Duodenal mucosa (tissue), 2 donors: ENCODE data around the gene ADCY2.
"Not testable (repeated sequence)": the region's sequence is repeated elsewhere in the genome, so short reads cannot be mapped to it uniquely, and the experiment has no call there.

Source experiments
- H3K27ac ChIP-seq: one replicate; pipeline ENCODE4 v1.7.0; 2013; ENCODE audit warnings: low read depth, low read length
- H3K27me3 ChIP-seq, 2 donors: one replicate each; pipeline ENCODE4 v1.7.0; 2013; ENCODE audit warnings: low read length in 2 of 2, control low read depth in 1 of 2; ENCODE audit not compliant: insufficient read depth in 2 of 2, control insufficient read depth in 1 of 2
- H3K36me3 ChIP-seq, 2 donors: one replicate each; pipeline ENCODE4 v1.7.0; 2013; ENCODE audit warnings: low read length in 2 of 2, control low read depth in 1 of 2; ENCODE audit not compliant: insufficient read depth in 2 of 2, control insufficient read depth in 1 of 2
- H3K4me1 ChIP-seq, 2 donors: one replicate each; pipeline ENCODE4 v1.7.0; 2013; ENCODE audit warnings: low read length in 2 of 2, control low read depth in 1 of 2; ENCODE audit not compliant: insufficient read depth in 2 of 2, control insufficient read depth in 1 of 2
- H3K4me3 ChIP-seq, 2 donors: one replicate each; pipeline ENCODE4 v1.7.0; 2013; ENCODE audit warnings: low read length in 2 of 2, low read depth in 1 of 2
- H3K9ac ChIP-seq, 2 donors: one replicate each; pipeline ENCODE4 v1.7.0; 2013; ENCODE audit warnings: low read length in 2 of 2, low read depth in 1 of 2
- H3K9me3 ChIP-seq, 2 donors: one replicate each; pipeline ENCODE4 v1.7.0; 2013; ENCODE audit warnings: low read length in 2 of 2, control low read depth in 1 of 2; ENCODE audit not compliant: control insufficient read depth in 1 of 2

Gene ADCY2

DNA sequence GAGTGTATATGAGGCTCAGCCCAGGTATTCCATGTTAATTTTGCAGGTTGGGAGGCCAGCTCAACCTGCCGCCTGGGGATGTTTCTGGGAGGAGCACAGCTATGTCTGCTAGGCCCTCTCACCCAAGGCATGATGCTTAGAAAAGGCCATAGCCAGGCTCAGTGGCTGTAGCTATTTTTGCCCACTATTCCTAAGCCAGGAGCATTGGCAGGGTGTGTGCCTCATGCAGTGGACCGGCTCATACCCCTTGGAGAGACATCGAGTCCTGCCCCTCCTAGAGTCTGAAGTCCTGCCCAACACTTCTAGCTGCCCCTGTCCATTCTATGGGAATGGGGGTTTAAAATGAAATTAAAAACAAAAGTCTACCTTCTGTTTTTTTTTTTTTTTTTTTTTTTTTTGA lies 22.3 kb downstream of the ADCY2 start:
- Histone ChIP-seq H3K27ac (no peak overlapping the region), H3K9ac (no peak overlapping the region), H3K4me1 (no peaks in the 10 kb centered on the region), H3K27me3 (no peaks in the 10 kb centered on the region), H3K4me3 (no peak overlapping the region), H3K9me3 (no peaks in the 10 kb centered on the region), H3K36me3 (no peaks in the 10 kb centered on the region)

GRCh38 chr5:7419367-7419766 lies 23.4 kb downstream of the ADCY2 start:
- Histone ChIP-seq H3K27me3 (no peaks in the 10 kb centered on the region), H3K9me3 (no peaks in the 10 kb centered on the region), H3K4me1 (no peaks in the 10 kb centered on the region), H3K4me3 (no peak overlapping the region), H3K9ac (no peak overlapping the region), H3K27ac (no peak overlapping the region), H3K36me3 (no peaks in the 10 kb centered on the region)

DNA sequence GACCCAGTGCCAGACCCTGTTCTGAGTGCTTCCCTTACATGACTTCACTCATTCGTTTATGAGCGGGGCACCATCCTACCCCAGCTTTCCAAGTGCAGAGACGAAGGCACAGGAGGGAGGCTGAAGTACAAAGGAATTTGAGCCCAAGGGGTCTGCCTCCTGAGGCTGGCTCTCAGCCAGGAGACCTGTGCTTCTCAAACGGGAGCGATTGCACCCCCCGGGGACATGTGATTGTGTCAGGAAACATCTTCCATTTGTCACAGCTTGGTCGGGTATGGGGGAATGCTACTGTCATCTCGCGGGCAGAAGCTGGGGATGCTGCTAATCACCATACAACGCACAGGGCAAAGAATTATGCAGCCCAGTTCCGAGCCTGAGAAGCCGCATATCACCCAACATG lies 23.9 kb downstream of the ADCY2 start:
- H3K9me3 ChIP-seq, result no peaks in the 10 kb centered on the region
- no peak overlapping the region for H3K27ac ChIP-seq
- no peaks in the 10 kb centered on the region for H3K27me3 ChIP-seq
- H3K4me3 ChIP-seq, result no peak overlapping the region
- H3K9ac ChIP-seq, result no peak overlapping the region
- no peaks in the 10 kb centered on the region for H3K4me1 ChIP-seq
- H3K36me3 ChIP-seq, result no peaks in the 10 kb centered on the region

- no peak overlapping the region for H3K27ac ChIP-seq
- no peaks in the 10 kb centered on the region for H3K27me3 ChIP-seq
- no peak overlapping the region for H3K9ac ChIP-seq
- H3K36me3 ChIP-seq, result no peaks in the 10 kb centered on the region
- no peak overlapping the region for H3K4me3 ChIP-seq
- H3K4me1 ChIP-seq, result no peaks in the 10 kb centered on the region
- H3K9me3 ChIP-seq, result no peaks in the 10 kb centered on the region
Measured at GRCh38 chr5:7420510-7421280, 24.8 kb downstream of the ADCY2 start.

- Histone ChIP-seq H3K9me3 (no peaks in the 10 kb centered on the region), H3K9ac (no peak overlapping the region), H3K27me3 (no peaks in the 10 kb centered on the region), H3K4me1 (no peaks in the 10 kb centered on the region), H3K27ac (no peak overlapping the region), H3K4me3 (no peak overlapping the region), H3K36me3 (no peaks in the 10 kb centered on the region)
Measured at GRCh38 chr5:7422316-7423106, 26.6 kb downstream of the ADCY2 start.

DNA sequence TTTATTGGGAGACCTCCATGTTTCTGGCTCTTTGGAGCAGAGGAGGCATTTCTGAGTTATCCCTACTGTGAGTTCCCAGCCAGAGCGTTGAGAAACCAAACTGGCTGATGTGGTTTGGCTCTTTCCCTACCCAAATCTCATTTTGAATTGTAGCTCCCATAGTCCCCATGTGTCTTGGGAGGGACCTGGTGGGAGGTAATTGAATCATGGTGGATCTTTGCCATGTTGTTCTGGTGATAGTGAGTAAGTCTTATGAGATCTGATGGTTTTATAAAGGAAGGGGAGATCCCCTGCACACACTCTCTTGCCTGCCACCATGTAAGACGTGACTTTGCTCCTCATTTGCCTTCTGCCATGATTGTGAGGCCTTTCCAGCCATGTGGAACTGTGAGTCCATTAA lies 27.3 kb downstream of the ADCY2 start:
- not testable (repeated sequence) for H3K36me3 ChIP-seq, H3K9ac ChIP-seq, H3K9me3 ChIP-seq, H3K27me3 ChIP-seq, H3K4me3 ChIP-seq, H3K27ac ChIP-seq, H3K4me1 ChIP-seq

DNA sequence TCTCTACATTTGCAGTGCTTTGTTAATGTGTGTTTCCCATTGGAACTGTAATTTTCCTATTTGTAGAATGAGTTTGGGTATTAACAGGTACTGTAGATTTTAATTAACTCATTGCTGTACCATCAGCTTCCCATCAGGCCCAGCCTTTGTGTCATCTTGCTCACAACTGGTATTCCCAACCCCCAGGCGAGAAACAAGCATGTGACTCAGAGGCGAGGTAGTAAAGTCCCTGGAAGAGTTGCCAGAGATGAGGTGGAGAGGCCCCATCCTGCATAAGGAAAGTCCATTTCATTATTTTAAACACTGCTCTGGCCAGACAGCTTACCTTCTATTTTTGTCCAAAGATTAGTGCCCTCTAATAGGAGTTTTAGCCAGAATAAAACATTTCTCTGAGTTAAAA lies 29.9 kb downstream of the ADCY2 start:
- H3K9ac ChIP-seq, result no peak overlapping the region
- H3K27ac ChIP-seq, result no peak overlapping the region
- no peak overlapping the region for H3K4me3 ChIP-seq

GRCh38 chr5:7426284-7426683 lies 30.3 kb downstream of the ADCY2 start:
- Histone ChIP-seq H3K27ac (no peak overlapping the region), H3K9ac (no peak overlapping the region), H3K4me3 (no peak overlapping the region), H3K4me1 (no peaks in the 10 kb centered on the region), H3K9me3 (no peaks in the 10 kb centered on the region), H3K27me3 (no peaks in the 10 kb centered on the region), H3K36me3 (no peaks in the 10 kb centered on the region)

More for the DNA sequence above, 29.9 kb downstream of the ADCY2 start:
- no peaks in the 10 kb centered on the region for H3K27me3 ChIP-seq
- H3K9me3 ChIP-seq, result no peaks in the 10 kb centered on the region
- no peaks in the 10 kb centered on the region for H3K36me3 ChIP-seq
- H3K4me1 ChIP-seq, result no peaks in the 10 kb centered on the region

DNA sequence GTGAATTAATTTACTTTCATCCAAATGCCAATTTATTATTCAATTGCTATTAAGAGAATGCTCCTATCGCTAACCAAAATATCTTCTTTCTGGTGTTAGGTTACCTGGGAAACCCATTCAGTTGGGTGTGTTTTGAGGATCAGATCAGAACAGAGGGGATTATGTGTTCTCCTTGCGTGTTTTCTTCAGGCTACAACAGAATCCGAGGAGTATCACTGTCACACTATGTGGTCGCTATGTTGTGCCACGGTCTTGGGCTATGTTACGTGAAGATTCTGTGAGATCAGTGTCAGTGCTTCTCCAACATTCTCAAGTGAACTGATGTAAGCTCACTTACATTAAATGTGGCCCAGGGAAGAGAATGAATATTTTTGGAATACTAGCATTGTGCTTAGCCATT lies 39.0 kb downstream of the ADCY2 start:
- Histone ChIP-seq H3K27me3 (no peaks in the 10 kb centered on the region), H3K9me3 (no peaks in the 10 kb centered on the region), H3K9ac (no peak overlapping the region), H3K4me3 (no peak overlapping the region), H3K27ac (no peak overlapping the region), H3K36me3 (no peaks in the 10 kb centered on the region), H3K4me1 (no peaks in the 10 kb centered on the region)

DNA sequence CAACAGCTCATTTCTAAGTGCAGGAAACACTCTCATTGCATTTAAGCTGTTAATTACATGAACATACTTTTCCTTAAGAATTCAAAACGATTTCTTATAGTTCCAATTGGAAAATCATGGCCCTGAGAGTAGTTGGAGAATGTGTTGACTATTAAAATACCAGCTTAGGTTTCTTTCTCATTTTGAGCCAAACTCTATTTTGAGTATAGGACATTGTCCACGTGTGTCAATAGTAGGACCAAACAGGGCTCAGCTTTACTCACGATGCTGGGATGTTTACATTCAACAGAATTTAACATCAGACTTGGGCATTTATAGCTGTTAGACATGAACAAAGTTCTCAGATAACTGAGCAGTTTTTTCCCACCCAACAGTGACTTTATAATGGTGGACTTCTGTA lies 39.6 kb downstream of the ADCY2 start:
- H3K27ac ChIP-seq, result no peak overlapping the region

More for the DNA sequence above, 39.6 kb downstream of the ADCY2 start:
- no peaks in the 10 kb centered on the region for H3K9me3 ChIP-seq
- H3K4me3 ChIP-seq, result no peak overlapping the region
- H3K9ac ChIP-seq, result no peak overlapping the region
- no peaks in the 10 kb centered on the region for H3K27me3 ChIP-seq
- H3K36me3 ChIP-seq, result no peaks in the 10 kb centered on the region
- H3K4me1 ChIP-seq, result no peaks in the 10 kb centered on the region
